ENCODE data around the gene HECW1. TPM values are rescaled to one million over a fixed set of nuclear protein-coding genes. Genes with fewer than 3 reads are reported as not detected.
"Not testable (repeated sequence)": the region's sequence is repeated elsewhere in the genome, so short reads cannot be mapped to it uniquely, and the experiment has no call there.

HECW1 gene
- total RNA-seq, 3 donors from 2014 or later (not counting 1 experiment from before 2014, with no cell fraction given) = not detected

DNA sequence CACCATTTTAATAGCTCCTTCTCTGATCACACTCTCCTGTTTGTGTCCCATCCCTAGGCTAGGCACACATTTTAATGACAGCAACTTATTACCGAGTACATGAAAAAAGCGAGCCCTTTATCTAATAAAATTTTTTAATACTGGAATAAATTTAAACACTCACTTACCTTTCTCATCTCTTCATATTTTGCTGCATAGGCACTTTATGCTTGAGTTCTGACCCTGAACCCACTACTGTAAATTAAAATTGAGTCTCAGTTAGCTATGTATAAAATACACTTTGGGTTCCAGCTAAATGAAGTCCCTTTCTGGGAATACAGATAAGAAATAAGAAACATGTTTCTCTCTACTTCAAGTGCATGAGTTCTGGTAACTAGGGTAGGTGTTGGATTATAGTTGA, 104.6 kb downstream of the HECW1 start:
- no peak overlapping the region for H3K4me3 Mint-ChIP-seq
- ATAC-seq (no peak), DNase-seq (no peak)
- Histone ChIP-seq H3K4me1 (ENCODE audit: control insufficient read depth, insufficient read depth, low read length) (no peaks in the 10 kb centered on the region), H3K27me3 (ENCODE audit: control insufficient read depth, insufficient read depth, low read length) (no peaks in the 10 kb centered on the region), H3K27ac (ENCODE audit: low read length) (no peak overlapping the region), H3K4me3 (ENCODE audit: low read length) (no peak overlapping the region), H3K9me3 (ENCODE audit: control insufficient read depth, insufficient read depth, low read length) (no peaks in the 10 kb centered on the region), H3K36me3 (ENCODE audit: control insufficient read depth, insufficient read depth, low read length) (no peaks in the 10 kb centered on the region)
- no peaks in the 10 kb centered on the region for H3K4me1 Mint-ChIP-seq
- H3K27ac Mint-ChIP-seq = no peak overlapping the region
- intact Hi-C loops (cut with micrococcal nuclease) = no loop called here
- no peak for TF ChIP-seq CTCF (IDR thresholded peaks at IDR 0.05)
- no peaks in the 10 kb centered on the region for H3K36me3 Mint-ChIP-seq
- peaks cover 0 to 3% of the 10 kb centered on the region in 2 donors for H3K9me3 Mint-ChIP-seq
- peaks cover 7 to 12% of the 10 kb centered on the region in 2 donors for H3K27me3 Mint-ChIP-seq (ENCODE audit: low read depth in 2 of 2)
- WGBS (ENCODE audit: insufficient coverage) = 90% methylated on average over 2 of the region's 2 CpGs

DNA sequence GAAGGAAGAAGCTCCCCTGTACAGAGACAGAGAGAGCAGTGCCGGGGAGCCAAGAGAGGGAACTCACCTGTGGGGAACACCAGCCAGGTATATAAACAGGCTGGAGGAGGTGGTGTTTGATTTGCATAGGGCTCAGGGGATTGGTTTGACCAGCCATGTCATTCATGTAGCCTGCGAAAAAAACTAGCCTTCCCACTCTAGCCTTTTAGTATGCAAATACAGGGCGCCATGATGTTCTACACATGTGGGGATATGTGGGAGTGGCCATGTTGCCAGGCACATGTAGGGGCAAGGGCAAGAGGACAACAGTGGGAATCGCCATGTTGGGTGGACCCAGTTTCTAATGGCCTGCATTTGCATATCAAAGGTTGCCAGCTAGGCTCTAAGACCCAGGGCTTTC, 106.5 kb downstream of the HECW1 start:
- DNase-seq; H3K4me1 ChIP-seq (ENCODE audit: control insufficient read depth, insufficient read depth, low read length); H3K4me3 Mint-ChIP-seq; intact Hi-C loops (cut with micrococcal nuclease); H3K36me3 ChIP-seq (ENCODE audit: control insufficient read depth, insufficient read depth, low read length); H3K9me3 ChIP-seq (ENCODE audit: control insufficient read depth, insufficient read depth, low read length); H3K27ac ChIP-seq (ENCODE audit: low read length); H3K27ac Mint-ChIP-seq; H3K9me3 Mint-ChIP-seq; H3K27me3 ChIP-seq (ENCODE audit: control insufficient read depth, insufficient read depth, low read length); H3K36me3 Mint-ChIP-seq; H3K4me1 Mint-ChIP-seq; ATAC-seq; H3K4me3 ChIP-seq (ENCODE audit: low read length): not testable (repeated sequence)
- peaks cover 7 to 12% of the 10 kb centered on the region in 2 donors for H3K27me3 Mint-ChIP-seq (ENCODE audit: low read depth in 2 of 2)
- 81% methylated on average over 3 of the region's 4 CpGs for WGBS (ENCODE audit: insufficient coverage)

DNA sequence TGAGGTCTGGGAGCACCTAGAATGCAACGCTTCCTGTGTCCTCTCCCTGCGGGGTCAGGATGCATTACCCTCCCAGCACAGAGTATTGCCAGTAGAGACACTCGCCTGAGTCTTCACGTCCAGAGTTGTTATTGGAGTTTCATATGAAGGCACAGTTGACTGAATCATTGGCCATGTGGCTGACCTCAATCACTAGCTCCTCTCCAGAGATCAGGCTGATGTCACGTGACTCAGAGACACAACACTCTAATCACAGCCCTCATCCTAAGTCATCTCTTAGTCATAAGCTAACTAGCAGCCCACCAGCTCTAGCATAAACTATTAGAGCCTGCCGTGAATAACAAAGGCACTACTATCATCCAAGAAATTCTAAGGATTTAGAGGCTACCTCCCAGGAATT, 107.8 kb downstream of the HECW1 start:
- Histone ChIP-seq H3K4me1 (ENCODE audit: control insufficient read depth, insufficient read depth, low read length) (no peaks in the 10 kb centered on the region), H3K9me3 (ENCODE audit: control insufficient read depth, insufficient read depth, low read length) (no peaks in the 10 kb centered on the region), H3K27me3 (ENCODE audit: control insufficient read depth, insufficient read depth, low read length) (no peaks in the 10 kb centered on the region), H3K27ac (ENCODE audit: low read length) (no peak overlapping the region), H3K36me3 (ENCODE audit: control insufficient read depth, insufficient read depth, low read length) (no peaks in the 10 kb centered on the region), H3K4me3 (ENCODE audit: low read length) (no peak overlapping the region)
- Mint-ChIP-seq H3K27me3 (ENCODE audit: low read depth in 2 of 2) (peaks cover 6 to 7% of the 10 kb centered on the region in 2 donors), H3K9me3 (peaks cover 0 to 3% of the 10 kb centered on the region in 2 donors), H3K4me1 (no peaks in the 10 kb centered on the region), H3K27ac (no peak overlapping the region), H3K36me3 (no peaks in the 10 kb centered on the region), H3K4me3 (no peak overlapping the region)
- ATAC-seq (no peak), DNase-seq (no peak)
- WGBS (ENCODE audit: insufficient coverage) = 89% methylated on average over 6 of the region's 6 CpGs
- intact Hi-C loops (cut with micrococcal nuclease) = no loop called here
- TF ChIP-seq CTCF (IDR thresholded peaks at IDR 0.05) = no peak

DNA sequence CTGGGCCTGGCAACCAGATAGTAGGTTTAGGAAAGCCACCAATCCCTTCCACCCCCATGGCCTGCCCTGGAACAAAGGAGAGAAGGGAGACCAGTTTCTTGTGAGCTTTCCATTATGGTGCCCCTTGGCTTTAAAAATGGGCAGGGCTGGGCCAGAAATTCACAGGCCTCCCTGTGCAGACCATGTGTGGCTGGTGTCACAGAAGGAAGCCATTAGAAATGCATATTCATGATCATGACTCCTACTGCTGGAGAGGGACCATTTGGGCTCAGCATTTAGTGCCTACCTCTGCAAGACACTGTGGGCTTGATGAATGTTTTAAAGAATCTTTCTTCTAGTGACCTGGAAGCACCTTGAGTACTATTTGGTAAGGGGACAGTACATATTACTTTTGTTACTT, 108.3 kb downstream of the HECW1 start:
- Histone ChIP-seq H3K36me3 (ENCODE audit: control insufficient read depth, insufficient read depth, low read length) (no peaks in the 10 kb centered on the region), H3K4me3 (ENCODE audit: low read length) (no peak overlapping the region), H3K9me3 (ENCODE audit: control insufficient read depth, insufficient read depth, low read length) (no peaks in the 10 kb centered on the region), H3K4me1 (ENCODE audit: control insufficient read depth, insufficient read depth, low read length) (no peaks in the 10 kb centered on the region), H3K27ac (ENCODE audit: low read length) (no peak overlapping the region), H3K27me3 (ENCODE audit: control insufficient read depth, insufficient read depth, low read length) (no peaks in the 10 kb centered on the region)
- DNase-seq = no peak
- Mint-ChIP-seq H3K27ac (no peak overlapping the region), H3K27me3 (ENCODE audit: low read depth in 2 of 2) (peaks cover 6 to 7% of the 10 kb centered on the region in 2 donors), H3K9me3 (peaks cover 0 to 3% of the 10 kb centered on the region in 2 donors), H3K36me3 (no peaks in the 10 kb centered on the region), H3K4me3 (no peak overlapping the region), H3K4me1 (no peaks in the 10 kb centered on the region)
- no peak for ATAC-seq
- no peak for TF ChIP-seq CTCF (IDR thresholded peaks at IDR 0.05)
- intact Hi-C loops (cut with micrococcal nuclease) = no loop called here

All from natural killer cell (primary cell).